Mononuclear cell (primary cell): ENCODE results near the gene GHITM. TPM values are rescaled to one million over a fixed set of nuclear protein-coding genes. Genes with fewer than 3 reads are reported as not detected.
"Not testable (repeated sequence)": the region's sequence is repeated elsewhere in the genome, so short reads cannot be mapped to it uniquely, and the experiment has no call there.

Experiments used
- H3K27me3 ChIP-seq: 2 replicates; pipeline ENCODE4 v1.6.0; 2011; ENCODE audit warnings: low read length, control low read depth; ENCODE audit not compliant: insufficient read depth
- H3K4me1 ChIP-seq: 2 replicates; pipeline ENCODE4 v1.5.1; 2011; ENCODE audit warnings: mild to moderate bottlenecking, low read length, control low read depth; ENCODE audit not compliant: insufficient read depth
- H3K4me3 ChIP-seq: 2 replicates; pipeline ENCODE4 v1.5.1; 2011; ENCODE audit warnings: mild to moderate bottlenecking, low read length, moderate library complexity
- H3K9me3 ChIP-seq: 2 replicates; pipeline ENCODE4 v1.5.1; 2011; ENCODE audit warnings: low read depth, mild to moderate bottlenecking, control low read depth, low read length
- total RNA-seq: library from RNA; depleted of rRNA; stranded (reverse); fragments of >200 nt; gene quantifications from one replicate; pipeline ENCODE4 v1.2.3, GENCODE V29; 2012

Gene GHITM
- 92.7 TPM for total RNA-seq

- Histone ChIP-seq H3K4me3 (peak within 1 kb of the TSS; percentile 87), H3K27me3 (peaks cover 1% of the 10 kb centered on the region), H3K4me1 (peaks cover 13% of the 10 kb centered on the region), H3K9me3 (no peaks in the 10 kb centered on the region)
Measured at GRCh38 chr10:84139126-84140035, at the start of gene GHITM. Gene GHITM (plus strand): TSS chr10:84139509. CDS start chr10:84141501, 1,992 bp downstream.

- H3K9me3 ChIP-seq, result no peaks in the 10 kb centered on the region
- no peaks in the 10 kb centered on the region for H3K4me1 ChIP-seq
- no peaks in the 10 kb centered on the region for H3K27me3 ChIP-seq
- no peak overlapping the region for H3K4me3 ChIP-seq
Measured at GRCh38 chr10:84095811-84096497, 43.4 kb upstream of the GHITM start.

GRCh38 chr10:84097787-84098353, 41.4 kb upstream of the GHITM start:
- H3K4me3 ChIP-seq, result no peak overlapping the region
- no peaks in the 10 kb centered on the region for H3K27me3 ChIP-seq
- H3K9me3 ChIP-seq, result no peaks in the 10 kb centered on the region
- no peaks in the 10 kb centered on the region for H3K4me1 ChIP-seq

- H3K27me3 ChIP-seq, result no peaks in the 10 kb centered on the region
- no peaks in the 10 kb centered on the region for H3K4me1 ChIP-seq
- no peaks in the 10 kb centered on the region for H3K9me3 ChIP-seq
- H3K4me3 ChIP-seq, result no peak overlapping the region
Measured at GRCh38 chr10:84098667-84099066, 40.6 kb upstream of the GHITM start.

- Histone ChIP-seq H3K27me3 (no peaks in the 10 kb centered on the region), H3K4me1 (no peaks in the 10 kb centered on the region), H3K9me3 (no peaks in the 10 kb centered on the region), H3K4me3 (no peak overlapping the region)
Measured at GRCh38 chr10:84101042-84101441, 38.3 kb upstream of the GHITM start.

- Histone ChIP-seq H3K9me3 (no peaks in the 10 kb centered on the region), H3K4me3 (no peak overlapping the region), H3K27me3 (no peaks in the 10 kb centered on the region), H3K4me1 (no peaks in the 10 kb centered on the region)
Measured at GRCh38 chr10:84108797-84109196, 30.5 kb upstream of the GHITM start.

GRCh38 chr10:84109772-84110171, 29.5 kb upstream of the GHITM start:
- not testable (repeated sequence) for H3K4me1 ChIP-seq, H3K27me3 ChIP-seq, H3K4me3 ChIP-seq, H3K9me3 ChIP-seq

GRCh38 chr10:84113468-84113867, 25.8 kb upstream of the GHITM start:
- H3K4me3 ChIP-seq, H3K27me3 ChIP-seq, H3K9me3 ChIP-seq, H3K4me1 ChIP-seq: not testable (repeated sequence)

- no peaks in the 10 kb centered on the region for H3K27me3 ChIP-seq
Measured at GRCh38 chr10:84114088-84114667, 25.1 kb upstream of the GHITM start.

GRCh38 chr10:84117204-84117603, 22.1 kb upstream of the GHITM start:
- not testable (repeated sequence) for H3K9me3 ChIP-seq, H3K27me3 ChIP-seq, H3K4me3 ChIP-seq, H3K4me1 ChIP-seq

More at GRCh38 chr10:84114088-84114667, 25.1 kb upstream of the GHITM start:
- Histone ChIP-seq H3K4me1 (no peaks in the 10 kb centered on the region), H3K9me3 (no peaks in the 10 kb centered on the region), H3K4me3 (no peak overlapping the region)

- H3K4me1 ChIP-seq, result no peaks in the 10 kb centered on the region
- H3K4me3 ChIP-seq, result no peak overlapping the region
- no peaks in the 10 kb centered on the region for H3K9me3 ChIP-seq
- H3K27me3 ChIP-seq, result peaks cover 4% of the 10 kb centered on the region
Measured at GRCh38 chr10:84117686-84118394, 21.5 kb upstream of the GHITM start.

- Histone ChIP-seq H3K4me3 (no peak overlapping the region), H3K4me1 (no peaks in the 10 kb centered on the region), H3K27me3 (peaks cover 4% of the 10 kb centered on the region), H3K9me3 (no peaks in the 10 kb centered on the region)
Measured at GRCh38 chr10:84118395-84119006, 20.8 kb upstream of the GHITM start.

- Histone ChIP-seq H3K9me3 (peaks cover 12% of the 10 kb centered on the region), H3K4me1 (no peaks in the 10 kb centered on the region), H3K27me3 (peaks cover 4% of the 10 kb centered on the region), H3K4me3 (no peak overlapping the region)
Measured at GRCh38 chr10:84123362-84123761, 15.9 kb upstream of the GHITM start.
